ENCODE measurements around the gene MAZ.

MAZ gene

GRCh38 chr16:29809850-29810698 is 3.7 kb downstream of the MAZ start:
- peak; percentile 54 for DNase-seq

- no peak for DNase-seq
Measured at GRCh38 chr16:29810699-29811169, 4.4 kb downstream of the MAZ start.

DNA sequence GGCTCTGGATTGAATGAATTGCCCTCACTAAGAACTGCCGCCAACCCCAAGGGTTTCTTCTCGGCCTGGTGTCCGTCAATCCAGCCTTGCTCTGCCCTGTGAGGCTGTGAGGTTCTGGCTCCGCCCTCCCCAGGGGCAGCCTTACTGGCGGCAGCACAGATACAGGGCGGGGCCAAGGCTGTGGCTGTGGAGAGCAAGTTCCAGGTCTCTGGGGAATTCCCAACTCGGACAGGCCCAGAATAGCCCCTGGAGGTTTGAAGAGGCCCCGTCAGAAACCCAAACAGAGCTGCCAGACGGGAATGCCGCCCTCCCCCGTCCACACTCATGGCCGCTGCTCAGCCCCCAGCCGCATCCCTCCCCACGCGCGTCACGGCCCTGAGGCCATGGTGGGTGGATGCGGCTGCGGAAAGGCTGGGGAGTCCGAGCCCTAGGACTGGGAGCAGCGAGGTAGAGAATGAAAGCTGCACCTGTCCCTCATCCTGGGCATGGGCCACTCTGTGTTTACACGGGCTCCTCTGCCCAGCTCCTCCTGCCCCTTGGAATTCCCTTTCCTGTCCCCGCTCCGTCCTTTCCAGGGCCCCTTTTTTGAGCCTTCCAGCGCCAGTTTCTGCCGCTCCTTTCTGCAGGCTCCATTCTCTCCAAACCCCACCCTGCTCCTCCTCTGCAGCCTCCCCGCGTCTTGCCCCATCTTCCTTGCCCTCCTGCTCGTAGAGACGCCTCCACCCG is 5.0 kb downstream of the MAZ start:
- peak; percentile 97 for DNase-seq

DNA sequence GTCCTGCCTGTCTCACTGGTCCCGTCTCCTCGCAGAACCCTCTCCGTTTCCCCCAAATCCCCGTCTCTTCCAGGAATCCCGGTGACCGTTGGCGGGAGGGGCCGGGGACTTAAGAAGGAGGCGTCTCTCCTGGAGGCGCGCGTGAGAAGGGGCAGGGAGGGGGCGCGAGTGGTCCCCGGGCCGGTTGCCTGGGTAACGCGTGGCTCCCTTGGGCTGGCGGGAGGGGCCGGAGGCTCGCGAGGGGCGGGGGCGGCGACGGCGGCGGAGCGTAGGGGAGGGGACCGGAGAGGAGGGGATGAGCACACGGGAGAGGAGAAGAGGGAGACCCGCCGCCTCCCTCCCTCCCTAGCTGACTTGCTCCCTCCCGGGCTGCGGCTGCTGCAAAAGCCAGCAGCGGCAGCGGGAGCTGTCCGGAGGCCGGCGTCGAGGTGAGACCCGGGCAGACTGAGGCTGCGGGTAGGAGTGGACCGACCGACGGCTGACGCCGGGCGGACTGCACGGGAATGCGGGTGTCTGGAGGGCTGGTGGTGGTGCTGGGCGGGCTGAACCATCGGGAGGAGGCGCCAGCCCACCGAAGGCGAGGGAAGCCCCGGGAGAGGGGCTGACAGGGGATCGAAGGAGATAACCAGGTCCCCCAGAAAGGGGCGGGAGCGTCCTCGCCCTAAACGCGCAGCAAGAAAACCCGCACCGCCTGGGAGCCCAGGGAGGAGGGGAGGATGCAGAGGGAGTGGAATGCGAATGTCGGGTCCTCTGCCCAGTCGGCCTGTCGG is 5.8 kb downstream of the MAZ start, which contains the start of gene PRRT2:
Gene PRRT2, plus strand, starts transcription at position 298 of the 770 bp plus-strand sequence. CDS start 862 bp downstream, outside the sequence.
- DNase-seq: peak; percentile 96

GRCh38 chr16:29812754-29813643 is 6.7 kb downstream of the MAZ start:
- DNase-seq: no peak

DNA sequence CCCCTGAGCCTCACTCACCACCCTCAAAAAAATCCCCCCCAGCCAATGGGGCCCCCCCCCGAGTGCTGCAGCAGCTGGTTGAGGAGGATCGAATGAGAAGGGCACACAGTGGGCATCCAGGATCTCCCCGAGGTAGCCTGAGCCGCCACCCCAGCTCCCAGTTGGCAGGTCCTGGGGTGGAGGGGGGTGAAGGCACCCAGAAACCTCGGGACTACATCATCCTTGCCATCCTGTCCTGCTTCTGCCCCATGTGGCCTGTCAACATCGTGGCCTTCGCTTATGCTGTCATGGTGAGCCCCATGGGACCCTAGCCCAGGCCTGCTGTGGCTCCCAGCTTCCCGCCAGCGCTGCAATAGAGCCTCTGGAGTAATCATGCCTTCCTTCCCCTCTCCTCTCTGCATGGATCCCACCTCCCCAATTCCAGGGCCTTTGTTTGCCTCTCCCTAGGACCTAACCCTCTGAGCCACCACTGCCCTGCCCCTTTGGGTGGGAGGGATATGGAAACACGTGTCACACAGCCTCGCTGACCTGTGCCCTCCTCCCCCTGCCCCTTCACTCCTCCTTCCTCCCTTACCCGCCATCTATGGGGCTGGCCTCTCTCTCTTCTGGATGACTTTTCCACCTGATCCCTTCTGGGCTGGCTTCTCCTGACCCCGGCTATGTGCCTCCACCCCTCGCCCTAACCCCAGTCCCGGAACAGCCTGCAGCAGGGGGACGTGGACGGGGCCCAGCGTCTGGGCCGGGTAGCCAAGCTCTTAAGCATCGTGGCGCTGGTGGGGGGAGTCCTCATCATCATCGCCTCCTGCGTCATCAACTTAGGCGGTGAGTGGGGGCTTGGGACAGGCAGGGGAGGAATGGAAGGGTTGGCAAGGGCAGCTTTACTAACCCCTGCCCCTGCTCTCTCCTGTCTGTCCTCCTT is 7.6 kb downstream of the MAZ start:
- peak; percentile 65 for DNase-seq

- DNase-seq: no peak
Measured at GRCh38 chr16:29814592-29814991, 8.3 kb downstream of the MAZ start.

DNA sequence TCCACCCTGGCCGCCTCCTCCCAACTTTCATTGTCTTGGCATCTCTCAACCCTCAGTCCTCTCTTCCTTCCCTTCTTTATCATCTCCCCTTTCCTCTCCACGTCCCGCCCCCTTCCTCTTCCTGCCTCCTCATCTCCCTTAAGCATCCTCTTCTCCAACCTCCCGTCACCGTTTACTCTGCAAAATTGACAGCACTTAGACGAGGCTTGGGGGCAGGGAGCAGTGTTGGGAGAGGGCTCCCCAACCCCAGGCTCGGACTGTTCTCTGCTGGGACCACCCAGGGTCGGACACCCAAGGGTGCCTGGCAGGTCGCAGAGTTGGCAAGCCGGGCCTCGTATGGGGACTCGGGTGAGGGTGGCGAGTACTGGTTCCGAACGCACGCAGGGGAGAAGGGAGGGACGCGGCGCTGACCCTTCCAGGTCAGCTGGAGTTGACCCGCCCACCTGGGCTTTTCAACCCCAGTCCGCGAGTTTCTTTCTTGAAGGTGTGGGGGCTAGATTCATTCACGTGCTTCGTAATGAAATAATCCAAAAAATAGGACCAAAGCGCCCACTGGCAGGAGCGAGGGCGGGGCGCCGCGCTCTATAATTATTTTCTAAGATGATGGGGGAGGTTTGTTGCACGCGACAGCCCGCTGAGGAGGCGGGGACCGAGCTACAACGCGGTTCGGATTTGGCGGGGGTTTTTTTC is 8.8 kb downstream of the MAZ start:
- DNase-seq: no peak

GRCh38 chr16:29815793-29816693 is 9.7 kb downstream of the MAZ start, which contains the start of gene PAGR1:
TSS of gene PAGR1 (plus strand) at chr16:29816152. CDS start at chr16:29816526, 374 bp downstream.
- DNase-seq: peak; percentile 100

DNA sequence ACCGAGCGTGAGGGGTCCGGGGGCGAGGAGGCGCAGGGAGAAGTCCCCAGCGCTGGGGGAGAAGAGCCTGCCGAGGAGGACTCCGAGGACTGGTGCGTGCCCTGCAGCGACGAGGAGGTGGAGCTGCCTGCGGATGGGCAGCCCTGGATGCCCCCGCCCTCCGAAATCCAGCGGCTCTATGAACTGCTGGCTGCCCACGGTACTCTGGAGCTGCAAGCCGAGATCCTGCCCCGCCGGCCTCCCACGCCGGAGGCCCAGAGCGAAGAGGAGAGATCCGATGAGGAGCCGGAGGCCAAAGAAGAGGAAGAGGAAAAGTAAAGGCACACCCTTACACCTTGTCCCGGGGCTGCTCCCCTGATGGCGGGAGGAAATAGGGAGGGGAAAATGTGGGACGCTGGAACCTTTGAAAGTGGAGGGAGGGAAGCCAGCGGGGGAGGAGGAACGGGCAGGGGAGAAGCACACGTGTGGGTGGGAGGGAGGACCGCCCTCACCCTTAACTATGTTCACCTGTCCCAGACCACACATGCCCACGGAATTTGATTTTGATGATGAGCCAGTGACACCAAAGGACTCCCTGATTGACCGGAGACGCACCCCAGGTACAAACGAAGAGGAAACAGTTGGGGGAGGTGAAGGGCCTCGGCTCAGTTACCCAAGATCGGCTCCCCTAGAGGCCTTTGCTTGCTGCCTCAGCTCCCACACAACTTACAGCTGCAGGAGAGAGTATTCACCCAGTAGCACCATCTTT is 10.5 kb downstream of the MAZ start:
- peak; percentile 72 for DNase-seq

DNA sequence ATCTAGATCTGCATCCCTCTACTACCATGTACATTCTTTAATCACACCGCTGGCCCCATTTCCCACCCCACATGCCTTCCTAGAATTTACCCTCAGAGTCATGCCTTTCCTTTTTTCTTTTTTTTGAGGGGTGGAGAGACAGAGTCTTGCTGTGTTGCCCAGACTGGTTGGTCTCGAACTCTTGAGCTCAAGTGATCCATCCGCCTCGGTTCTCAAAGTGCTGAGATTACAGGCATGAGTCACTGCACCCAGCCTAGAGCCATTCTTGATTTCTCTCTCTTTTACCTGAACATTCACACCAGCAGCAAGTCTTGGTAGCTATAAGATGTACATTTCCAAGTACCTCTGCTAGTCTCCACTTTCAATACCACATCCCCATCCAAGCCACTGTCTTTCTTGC is 11.8 kb downstream of the MAZ start:
- no peak for DNase-seq

DNA sequence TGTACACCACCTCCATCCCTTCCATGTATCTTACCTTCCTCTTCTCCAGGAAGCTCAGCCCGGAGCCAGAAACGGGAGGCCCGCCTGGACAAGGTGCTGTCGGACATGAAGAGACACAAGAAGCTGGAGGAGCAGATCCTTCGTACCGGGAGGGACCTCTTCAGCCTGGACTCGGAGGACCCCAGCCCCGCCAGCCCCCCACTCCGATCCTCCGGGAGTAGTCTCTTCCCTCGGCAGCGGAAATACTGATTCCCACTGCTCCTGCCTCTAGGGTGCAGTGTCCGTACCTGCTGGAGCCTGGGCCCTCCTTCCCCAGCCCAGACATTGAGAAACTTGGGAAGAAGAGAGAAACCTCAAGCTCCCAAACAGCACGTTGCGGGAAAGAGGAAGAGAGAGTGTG is 13.2 kb downstream of the MAZ start:
- no peak for DNase-seq

DNA sequence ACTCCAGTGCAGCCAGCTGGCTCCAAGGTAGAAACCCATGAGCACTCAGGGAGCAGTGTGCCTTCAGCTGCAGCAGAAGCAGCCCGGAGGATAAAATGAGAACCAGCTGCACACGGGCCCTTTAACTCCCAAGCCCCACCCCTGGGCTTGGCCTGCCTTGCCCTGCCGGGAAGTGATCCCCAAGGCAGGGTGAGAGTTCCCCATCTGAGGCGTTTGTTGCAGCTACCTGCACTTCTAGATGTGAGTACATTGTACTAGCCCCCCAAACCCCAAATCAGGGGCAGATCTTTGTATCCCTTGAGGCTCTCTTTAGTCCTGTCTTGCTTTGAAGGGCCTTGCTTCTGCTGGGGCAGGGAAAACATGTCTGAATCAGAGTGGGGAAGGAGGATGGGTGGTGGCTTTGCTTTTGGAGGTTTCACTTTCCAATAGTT is 14.0 kb downstream of the MAZ start, which contains the start of gene MVP:
Gene MVP, plus strand, starts transcription at position 192 of the 431 bp plus-strand sequence. CDS start 10,088 bp downstream, outside the sequence.
- DNase-seq: peak; percentile 49

- no peak for DNase-seq
Measured at GRCh38 chr16:29820730-29821642, 14.7 kb downstream of the MAZ start.

DNA sequence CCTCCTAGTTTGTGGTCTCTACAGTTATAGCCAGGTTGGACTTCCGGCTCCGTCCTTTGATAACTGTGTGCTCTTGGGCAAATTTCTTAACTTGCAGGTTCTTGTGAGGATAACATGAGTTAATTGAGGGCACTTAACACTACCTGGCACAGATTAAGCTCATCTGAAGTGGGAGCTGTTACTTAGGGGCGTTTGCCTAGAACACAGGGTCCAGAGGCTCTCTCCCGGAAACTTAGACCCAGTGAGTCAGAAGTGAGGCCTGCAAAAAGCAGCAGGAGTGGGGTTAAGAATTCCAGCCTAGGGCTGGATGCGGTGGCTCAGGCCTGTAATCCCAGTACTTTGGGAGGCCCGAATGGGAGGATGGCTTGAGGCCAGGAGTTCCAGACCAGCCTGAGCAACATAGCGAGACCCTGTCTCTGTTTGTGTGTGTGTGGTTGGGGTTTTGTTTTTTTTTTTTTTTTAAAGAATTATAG is 15.3 kb downstream of the MAZ start:
- DNase-seq: peak; percentile 16

- DNase-seq: peak; percentile 8
Measured at GRCh38 chr16:29824589-29825144, 18.3 kb downstream of the MAZ start.
